NCI-H1105 (cell line): Measurements from ENCODE around the gene GRN.

Experiments used
- DNase-seq: peaks from one replicate; lab custom pipeline; 2025; lab: John Stamatoyannopoulos, UW

Gene GRN

DNA sequence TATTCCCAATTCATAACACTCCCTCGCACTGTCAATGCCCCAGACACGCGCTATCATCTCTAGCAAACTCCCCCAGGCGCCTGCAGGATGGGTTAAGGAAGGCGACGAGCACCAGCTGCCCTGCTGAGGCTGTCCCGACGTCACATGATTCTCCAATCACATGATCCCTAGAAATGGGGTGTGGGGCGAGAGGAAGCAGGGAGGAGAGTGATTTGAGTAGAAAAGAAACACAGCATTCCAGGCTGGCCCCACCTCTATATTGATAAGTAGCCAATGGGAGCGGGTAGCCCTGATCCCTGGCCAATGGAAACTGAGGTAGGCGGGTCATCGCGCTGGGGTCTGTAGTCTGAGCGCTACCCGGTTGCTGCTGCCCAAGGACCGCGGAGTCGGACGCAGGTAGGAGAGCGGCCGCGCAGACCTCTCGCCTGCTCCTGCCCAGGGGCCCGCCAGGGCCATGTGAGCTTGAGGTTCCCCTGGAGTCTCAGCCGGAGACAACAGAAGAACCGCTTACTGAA lies at the start of gene GRN:
Gene GRN (plus strand): TSS at position 364 of the 515 bp plus-strand sequence. CDS start 3,863 bp downstream, outside the sequence.
- DNase-seq, result peak; percentile 97

DNA sequence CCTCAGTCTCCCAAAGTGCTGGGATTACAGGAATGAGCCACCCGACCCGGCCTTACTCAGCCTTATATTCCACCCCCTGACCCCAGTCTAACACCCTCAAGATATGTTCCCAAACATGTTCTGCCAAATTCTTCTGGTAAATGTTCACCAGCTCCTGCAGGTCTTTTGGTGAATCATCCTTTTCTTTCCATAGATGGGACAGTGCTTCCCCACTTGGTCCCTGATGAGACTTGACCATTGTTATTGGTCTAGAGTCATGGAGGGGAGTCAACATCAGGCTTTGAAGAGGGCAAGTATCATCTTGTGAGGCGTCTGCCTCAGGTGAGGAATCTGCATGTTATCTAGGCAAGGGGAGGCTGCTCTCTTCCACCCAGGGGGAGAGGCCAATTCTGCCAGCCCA lies 47.1 kb upstream of the GRN start:
- DNase-seq, result no peak

DNA sequence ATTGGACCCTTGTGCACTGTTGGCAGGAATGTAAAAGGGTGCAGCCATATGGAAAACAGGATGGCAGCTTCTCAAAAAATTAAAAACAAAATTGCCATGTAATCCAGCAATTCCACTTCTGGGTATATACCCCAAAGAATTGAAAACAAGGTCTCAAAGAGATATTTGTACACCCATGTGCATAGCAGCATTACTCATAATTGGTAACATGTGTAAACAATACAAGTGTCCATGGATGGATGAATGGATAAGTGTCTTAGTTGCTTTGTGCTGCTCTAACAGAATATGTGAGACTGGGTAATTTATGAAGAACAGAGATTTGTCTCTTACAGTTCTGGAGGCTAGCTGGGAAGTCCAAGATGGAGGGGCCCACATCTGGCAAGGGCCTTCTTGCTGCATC lies 40.5 kb upstream of the GRN start:
- DNase-seq, result no peak

DNA sequence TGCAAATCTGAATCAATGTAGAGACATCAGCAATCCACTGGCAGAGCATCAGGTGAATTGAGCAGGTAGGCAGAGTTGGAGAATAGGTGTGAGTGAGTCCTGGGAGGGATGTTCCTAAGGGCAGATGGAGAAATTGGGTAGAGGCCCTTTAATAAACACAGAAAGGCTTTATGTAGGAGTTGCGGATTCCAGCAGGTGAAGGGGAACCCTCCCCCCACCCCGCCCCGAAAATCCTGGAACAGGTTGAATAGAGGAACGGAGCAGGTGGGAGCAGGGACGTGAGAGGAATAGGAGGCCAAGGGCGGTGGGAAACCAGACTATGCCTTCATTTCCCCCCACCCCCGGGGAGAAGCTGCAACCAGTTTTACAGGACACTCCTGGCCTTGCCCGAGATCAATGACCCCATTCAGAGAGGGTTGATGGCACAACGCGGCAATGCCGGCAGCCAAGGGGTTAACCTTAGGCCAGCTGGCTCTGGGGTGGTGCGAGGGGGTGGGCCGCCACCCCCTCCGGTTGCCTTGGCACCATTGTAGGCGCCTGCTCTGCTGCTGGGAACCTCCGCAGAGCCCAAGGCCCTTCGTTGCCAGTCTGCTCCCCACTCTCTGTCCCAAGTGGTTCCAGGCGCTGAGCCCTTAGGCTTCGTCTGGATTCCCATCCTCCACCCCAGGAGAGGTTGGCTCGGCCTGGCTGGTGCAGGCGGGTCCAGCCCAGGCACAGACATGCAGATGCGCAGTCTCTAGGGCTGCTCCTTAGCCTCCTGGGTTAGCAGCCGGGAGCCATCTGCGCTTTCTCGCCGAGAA lies 37.5 kb upstream of the GRN start:
- peak; percentile 51 for DNase-seq

DNA sequence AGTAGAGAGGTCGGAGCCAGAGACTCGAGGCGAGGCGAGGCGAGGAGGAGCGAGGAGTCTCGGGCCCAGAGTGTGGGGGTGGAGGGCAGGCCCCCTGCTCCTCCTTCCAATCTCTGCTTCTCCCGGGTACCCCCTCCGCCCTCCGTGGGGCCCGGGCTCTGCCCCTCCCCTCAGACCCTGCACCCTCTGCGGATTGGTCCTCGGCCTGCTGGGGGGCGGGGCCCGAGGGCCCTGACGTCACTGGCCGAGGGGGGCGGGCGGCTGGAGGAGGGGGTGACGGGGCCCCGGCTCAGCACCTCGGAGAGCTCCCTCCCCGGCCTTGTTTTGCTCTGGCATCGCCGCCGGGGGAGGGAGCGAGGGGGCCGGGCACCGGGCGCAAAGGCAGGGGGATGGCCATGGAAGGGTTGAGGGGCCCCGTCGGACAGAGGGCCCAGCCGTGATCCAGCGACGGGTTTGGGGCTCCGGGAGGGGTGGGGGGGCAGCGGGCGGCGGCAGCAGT lies 36.7 kb upstream of the GRN start, which contains the start of gene RUNDC3A:
Gene RUNDC3A (plus strand): TSS at position 282 of the 499 bp plus-strand sequence. CDS start 232 bp downstream, outside the sequence.
- DNase-seq, result peak; percentile 83

DNA sequence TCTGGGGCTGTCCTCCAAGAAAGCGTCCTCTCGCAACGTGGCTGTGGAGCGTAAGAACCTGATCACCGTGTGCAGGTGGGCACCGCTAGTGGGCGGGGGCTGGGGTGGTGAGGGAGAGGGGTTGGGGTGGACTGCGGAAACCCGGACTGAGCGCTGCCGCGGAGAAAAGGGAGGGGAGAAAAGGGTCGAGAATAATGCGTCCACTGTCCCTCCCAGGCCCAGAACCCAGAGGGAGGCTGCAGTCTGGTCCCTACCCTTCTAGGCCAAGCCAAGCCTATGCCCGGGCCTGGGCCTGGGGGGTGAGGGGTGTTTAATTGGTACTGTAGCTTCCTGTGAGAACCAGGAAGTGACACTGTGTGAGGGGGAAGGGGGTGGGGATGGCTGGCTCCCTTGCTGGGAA lies 36.2 kb upstream of the GRN start:
- no peak for DNase-seq

DNA sequence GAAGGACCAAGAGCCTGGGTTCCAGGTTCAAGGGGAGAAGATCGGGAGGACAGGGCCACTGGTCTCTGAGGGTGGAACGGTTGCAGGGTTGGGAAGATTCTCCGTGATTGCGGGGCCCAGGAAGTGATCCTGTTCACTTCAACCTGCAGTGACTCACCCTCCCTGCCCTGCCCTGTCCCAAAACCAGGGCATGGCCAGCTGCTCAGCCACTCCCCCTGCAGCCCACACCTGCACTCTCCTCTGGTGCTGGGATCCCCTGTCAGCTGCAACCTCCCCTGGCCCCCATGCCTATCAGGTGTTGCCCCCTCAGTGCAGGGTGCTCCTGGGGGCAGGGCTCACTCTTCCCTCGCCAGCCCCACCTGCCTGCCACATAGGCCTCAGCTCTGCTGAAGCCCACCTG lies 35.6 kb upstream of the GRN start:
- DNase-seq, result no peak

DNA sequence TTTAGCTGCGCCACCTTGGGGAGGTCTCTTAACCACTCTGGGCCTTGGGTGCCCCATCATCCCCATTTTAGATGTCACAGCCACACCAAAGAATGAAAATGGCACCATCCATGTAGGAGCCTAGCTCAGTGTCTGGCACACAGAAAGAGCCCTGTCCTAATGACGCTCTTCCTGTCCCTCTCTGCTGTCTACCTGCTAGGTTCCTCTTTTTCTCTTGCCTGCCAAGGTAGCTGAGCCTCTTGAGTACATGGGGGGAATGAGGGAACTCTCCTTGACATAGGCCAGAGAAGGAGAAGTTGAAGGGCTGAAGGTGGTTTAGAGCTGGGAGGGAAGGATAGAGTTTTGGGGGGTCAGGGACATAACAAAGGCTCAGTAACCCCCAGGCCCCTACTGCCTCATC lies 34.9 kb upstream of the GRN start:
- no peak for DNase-seq

DNA sequence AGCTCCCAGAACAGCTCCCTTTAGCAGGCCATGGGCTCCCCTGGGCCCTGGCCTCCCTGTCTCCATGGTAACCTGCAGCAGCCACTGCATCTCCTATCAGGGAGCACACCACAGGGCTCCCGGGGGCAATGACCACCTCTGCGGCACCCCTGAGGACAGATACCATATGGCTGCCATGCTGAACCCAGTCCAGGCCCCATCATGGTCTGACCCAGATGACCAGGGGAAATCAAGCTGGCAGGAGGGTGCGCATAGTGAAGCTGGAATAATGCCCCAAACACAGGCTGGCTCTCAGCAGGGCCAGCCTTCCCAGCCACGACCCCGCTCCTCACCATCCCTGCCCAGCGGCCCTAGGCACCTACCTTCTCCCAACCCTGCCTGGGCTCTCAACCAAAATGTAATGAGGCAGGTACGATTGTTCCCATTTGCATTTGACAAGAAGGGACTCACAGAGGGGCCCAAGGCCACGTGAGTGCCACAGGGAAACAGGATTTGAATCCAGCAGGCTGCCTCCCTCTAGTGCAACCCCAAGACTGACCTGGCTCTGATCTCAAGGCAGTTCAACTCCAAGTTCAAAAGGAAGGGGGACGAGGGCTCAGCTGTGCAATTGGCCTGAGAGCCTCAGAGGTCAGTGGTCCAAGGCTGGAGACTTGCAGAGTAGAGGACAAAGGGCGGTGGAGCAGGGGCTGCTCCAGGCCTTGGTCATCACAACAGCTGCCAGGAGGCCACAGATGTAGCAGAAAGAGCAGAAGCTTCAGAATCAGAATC lies 34.3 kb upstream of the GRN start:
- no peak for DNase-seq

DNA sequence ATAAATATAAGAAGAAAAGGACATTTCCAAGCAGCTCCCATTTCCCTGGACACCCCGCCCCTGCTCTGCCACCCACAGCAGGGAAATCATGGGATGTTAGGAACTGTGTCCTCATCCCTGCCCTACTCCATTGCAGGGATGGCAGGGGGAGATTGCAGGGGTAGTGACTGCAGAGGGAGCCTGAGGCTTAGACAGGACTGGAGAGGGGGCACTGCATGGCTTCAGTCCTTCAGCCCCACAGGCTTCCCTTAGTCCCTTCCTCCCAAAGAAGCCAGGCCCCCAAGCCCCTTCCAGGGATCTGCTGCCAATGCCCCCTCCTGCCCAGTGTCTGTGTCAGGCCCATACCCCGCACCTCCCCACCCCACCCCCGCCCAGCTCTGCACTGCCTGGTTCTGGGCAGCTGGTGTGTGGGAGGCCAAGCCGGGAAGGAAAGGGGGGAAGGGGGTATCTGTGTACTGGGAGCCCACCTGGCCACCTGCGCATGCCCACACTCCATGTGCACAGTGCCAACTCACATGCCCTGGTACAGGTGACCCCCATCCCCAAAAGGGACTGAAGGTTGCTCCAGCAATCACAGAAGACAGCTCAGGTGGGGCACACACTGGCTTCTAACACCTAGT lies 33.4 kb upstream of the GRN start:
- DNase-seq, result no peak

DNA sequence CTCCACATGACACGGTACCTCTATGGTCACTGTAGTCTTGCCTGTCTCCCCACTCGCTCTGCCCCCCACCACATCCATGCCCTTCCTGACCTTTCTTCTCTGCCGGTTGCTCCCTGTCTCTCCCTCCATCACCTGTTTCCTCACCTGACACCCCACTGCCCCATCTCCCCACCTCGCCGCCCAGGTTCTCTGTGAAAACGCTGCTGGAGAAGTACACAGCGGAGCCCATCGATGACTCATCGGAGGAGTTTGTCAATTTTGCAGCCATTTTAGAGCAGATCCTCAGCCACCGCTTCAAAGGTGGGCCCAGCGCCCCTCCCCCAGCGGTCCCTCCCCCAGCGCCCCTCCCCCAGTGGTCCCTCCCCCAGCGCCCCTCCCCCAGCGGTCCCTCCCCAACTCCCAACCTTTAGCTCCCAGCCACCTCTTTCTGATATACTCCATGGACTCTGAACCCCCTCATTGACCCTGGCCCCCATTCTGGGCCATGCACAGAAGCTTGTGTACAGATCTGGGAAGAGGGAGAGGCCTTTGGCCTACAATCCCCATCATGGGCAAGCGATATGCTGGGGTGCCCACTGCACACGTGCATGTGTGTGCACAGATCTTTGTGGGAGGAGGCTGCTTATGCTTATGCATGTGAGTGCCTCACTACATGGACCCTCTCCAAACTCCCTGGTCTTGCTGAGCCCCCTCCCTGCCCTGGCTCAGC lies 32.6 kb upstream of the GRN start:
- DNase-seq, result no peak

DNA sequence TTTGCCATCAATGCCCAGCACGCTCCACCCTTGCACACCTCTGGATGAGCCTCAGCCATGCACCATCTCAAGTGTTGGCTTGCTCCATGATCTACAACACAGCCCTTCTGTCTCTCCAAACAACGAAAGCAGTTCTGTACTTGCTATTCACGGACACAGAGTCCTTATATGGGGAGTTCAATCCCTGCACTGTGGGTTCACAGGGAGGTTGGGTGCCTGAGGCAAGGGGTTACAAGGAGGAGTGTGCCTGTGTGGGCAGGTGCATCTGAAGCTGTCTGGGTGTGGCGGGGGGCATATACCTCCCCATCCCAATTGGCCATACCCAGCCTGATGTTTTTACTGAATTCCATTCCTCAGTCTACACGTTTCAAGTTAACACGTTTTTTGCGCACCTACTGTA lies 31.1 kb upstream of the GRN start:
- no peak for DNase-seq

DNA sequence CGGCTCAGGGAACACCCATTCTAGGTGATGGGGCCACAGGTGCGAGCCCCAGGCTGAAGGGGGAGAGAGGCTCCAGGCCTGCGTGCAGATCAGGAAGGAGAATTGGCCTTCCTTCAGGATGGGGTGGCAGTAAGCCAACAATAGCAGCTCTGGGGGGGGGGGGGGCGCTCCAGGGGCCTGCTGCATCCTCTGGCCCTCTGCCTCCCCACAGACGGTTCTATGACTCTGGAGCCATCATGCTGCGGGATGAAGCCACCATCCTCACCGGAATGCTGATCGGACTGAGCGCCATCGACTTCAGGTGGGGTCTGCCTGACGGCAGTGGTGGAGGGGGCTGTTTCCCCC lies 30.6 kb upstream of the GRN start:
- DNase-seq, result no peak

DNA sequence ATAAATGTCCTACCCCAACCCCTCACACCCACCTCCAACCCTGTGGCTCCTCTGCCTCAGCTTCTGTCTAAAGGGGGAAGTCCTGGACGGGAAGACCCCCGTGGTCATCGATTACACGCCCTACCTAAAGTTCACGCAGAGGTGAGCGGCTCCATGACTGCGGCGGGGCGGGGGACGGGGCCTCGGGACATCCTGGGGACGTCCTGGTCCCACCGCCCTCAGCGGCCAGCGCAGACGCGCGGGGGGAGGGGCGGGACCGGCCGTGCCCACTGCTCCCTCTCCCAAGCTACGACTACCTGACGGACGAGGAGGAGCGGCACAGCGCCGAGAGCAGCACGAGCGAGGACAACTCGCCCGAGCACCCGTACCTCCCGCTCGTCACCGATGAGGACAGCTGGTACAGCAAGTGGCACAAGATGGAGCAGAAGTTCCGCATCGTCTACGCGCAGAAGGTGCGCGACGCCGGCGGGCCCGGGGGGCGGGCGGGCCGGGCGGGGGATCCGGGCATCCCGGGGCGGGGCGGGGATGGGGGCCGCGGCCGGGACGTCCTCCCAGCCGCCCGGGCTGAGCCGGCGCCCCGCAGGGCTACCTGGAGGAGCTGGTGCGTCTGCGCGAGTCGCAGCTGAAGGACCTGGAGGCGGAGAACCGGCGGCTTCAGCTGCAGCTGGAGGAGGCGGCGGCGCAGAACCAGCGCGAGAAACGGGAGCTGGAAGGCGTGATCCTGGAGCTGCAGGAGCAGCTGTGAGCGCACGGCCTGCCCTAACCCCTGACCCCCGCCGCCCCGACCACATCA lies 30.0 kb upstream of the GRN start:
- DNase-seq, result peak; percentile 34

DNA sequence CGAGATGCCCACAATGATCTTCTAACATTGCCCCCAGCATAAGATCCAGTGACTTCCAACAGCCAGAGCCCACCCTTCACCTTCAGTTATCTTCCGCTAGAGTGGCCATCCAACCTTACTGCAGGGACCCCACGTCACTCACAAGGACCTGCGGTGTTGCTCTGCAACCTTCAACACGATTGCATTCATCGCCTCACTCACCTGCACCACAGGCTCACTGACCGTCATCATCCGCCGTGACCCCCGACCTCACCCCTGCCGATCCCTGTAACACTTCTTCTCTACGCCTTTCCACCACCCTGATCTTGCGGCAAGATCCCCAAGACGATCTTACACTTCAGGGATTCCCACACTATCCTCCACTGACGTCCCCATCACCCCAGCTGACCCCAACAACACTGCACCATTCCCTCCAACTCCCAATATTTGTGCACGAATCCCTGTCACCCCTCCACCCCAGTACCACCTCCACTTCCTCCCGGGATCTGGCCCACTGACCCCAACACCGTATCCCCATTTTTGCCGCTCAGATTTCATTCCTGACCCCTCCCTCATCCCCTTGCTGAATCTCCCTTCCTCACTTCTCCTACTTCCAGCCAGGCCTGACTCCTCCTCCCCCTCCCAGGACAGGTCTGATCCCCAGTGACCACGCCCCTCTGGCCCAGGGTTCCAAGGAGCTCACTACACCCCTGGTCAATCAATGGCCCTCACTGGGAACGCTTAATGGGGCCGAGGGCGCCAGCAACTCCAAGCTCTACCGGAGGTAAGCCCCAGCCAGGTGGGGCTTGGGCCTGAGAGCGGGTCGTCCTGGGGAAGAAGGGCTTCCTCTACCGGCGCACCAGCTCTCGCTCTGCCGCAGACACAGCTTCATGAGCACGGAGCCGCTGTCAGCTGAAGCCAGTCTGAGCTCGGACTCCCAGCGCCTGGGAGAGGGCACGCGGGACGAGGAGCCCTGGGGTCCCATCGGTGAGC lies 29.1 kb upstream of the GRN start:
- DNase-seq, result no peak

DNA sequence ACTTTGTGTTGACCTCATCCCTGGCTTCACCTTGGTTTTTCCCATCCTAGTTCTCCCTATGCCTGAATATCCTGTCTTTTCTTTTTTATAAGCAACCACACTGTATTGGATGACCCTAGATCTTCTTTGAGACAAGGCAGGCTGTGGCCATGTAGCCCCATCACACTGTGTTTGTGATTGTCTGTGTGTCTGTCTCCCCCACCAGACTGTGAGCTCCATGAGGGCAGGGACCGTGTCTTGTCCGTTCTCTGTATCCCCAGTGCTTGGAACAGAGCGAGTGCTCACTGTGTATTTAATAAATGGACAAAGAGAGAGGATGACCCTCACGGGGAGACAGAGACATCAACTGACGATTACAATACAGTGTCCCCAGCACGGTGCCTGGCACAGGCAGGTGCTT lies 27.6 kb upstream of the GRN start:
- no peak for DNase-seq

DNA sequence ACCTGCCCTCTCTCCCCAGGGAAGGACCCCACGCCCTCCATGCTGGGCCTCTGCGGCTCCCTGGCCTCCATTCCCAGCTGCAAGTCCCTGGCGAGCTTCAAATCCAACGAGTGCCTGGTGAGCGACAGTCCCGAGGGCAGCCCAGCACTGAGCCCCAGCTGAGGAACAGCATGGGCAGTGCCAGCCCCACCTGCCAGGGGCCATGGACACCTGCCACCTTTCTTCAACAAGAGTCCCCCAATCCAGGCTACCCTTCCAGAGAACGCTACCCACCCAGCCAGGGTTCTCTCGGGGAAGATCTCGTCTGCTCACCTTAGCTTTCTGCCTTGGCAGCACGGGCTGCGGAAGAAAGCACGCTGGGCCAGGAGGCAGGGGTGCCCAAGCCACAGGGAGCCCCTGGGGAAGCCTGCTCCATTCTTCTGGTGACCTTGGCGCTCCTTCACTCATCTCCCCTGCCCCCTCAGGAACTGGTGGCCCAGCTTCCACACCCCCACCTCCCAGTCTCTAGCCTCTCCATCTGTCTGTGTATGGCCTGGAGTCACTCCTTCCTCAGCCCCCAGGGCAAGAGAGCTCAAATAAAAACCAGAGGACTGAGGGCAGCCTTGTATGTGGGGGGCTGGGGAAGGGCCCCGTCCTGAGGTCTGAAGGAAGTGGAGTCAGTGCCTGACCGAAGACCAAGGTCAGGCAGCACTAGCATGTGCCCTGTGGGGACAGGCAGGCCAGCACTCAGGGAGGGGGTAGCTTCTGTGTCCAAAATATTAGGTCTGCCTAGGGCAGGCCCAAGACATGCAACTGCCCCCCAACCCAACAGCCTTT lies 26.8 kb upstream of the GRN start:
- no peak for DNase-seq

DNA sequence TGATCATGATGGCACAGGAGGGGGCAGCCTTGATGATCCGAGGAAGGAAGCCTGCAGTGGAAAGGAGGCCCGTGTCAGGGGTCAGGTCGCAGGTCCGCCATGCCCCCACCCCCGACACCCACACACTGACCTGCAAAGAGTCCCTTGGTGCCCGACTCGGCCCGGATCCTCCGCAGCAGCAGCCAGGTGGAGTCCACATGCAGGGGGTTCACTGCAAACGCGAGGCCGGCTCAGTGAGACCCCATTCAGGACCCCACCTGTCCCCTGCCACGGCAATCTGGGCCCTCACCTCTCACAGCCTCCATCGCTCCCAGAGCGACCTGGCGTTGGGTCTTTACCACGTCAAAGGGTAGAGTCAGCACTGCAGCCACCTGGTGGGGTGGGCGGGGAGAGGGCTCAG lies 25.0 kb upstream of the GRN start:
- DNase-seq, result no peak
